ENCODE measurements around the gene GSTK1.

DNA sequence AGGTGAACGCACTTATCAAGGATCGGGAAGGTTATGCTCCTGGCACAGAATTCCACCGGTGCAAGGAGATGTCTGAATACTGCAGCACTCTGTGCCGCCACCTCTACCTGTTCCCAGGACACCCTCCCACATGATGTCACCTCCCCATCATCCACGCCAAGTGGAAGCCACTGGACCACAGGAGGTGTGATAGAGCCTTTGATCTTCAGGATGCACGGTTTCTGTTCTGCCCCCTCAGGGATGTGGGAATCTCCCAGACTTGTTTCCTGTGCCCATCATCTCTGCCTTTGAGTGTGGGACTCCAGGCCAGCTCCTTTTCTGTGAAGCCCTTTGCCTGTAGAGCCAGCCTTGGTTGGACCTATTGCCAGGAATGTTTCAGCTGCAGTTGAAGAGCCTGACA lies 41.7 kb downstream of the GSTK1 start:
- no peak for TF ChIP-seq POLR2A (IDR thresholded peaks at IDR 0.05)
- TF ChIP-seq, protein P1, sequence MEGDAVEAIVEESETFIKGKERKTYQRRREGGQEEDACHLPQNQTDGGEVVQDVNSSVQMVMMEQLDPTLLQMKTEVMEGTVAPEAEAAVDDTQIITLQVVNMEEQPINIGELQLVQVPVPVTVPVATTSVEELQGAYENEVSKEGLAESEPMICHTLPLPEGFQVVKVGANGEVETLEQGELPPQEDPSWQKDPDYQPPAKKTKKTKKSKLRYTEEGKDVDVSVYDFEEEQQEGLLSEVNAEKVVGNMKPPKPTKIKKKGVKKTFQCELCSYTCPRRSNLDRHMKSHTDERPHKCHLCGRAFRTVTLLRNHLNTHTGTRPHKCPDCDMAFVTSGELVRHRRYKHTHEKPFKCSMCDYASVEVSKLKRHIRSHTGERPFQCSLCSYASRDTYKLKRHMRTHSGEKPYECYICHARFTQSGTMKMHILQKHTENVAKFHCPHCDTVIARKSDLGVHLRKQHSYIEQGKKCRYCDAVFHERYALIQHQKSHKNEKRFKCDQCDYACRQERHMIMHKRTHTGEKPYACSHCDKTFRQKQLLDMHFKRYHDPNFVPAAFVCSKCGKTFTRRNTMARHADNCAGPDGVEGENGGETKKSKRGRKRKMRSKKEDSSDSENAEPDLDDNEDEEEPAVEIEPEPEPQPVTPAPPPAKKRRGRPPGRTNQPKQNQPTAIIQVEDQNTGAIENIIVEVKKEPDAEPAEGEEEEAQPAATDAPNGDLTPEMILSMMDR (IDR thresholded peaks at IDR 0.05) = no peak
- no peak for TF ChIP-seq EP300 (IDR thresholded peaks at IDR 0.05)
